22Rv1 (cell line): ENCODE results near the gene PYY.
"Not testable (repeated sequence)": the region's sequence is repeated elsewhere in the genome, so short reads cannot be mapped to it uniquely, and the experiment has no call there.

Experiments used
- H3K27ac ChIP-seq: fragments of 450-650 bp; 2 replicates; pipeline ENCODE4 v1.5.1; 2017
- ZFX ChIP-seq: fragments of 450-650 bp; IDR thresholded peaks from 2 replicates; pipeline ENCODE4 v1.6.1; 2017; ENCODE audit warnings: antibody characterized with exemption, borderline replicate concordance
- TF ChIP-seq, protein P1 (sequence below): fragments of 450-650 bp; IDR thresholded peaks from 2 replicates; pipeline ENCODE4 v1.5.1; 2017; ENCODE audit warnings: mild to moderate bottlenecking

Gene PYY

DNA sequence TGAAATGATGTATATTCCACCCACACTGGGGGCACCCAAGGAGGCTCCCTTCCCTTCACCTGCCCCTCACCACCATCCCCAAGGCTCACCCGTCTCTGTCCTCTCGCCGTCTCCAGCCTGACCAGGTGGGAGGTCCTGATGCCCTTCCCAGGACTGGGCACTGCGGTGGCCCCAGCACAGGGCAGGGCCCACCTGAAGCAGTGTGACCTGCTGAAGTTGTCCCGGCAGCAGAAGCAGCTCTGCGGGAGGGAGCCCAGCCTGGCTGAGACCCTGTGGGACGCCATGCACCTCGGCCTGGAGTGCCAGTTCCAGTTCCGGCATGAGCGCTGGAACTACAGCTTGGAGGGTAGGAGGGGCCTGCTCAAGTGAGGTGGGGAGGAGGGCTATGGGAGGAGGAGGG lies 21.4 kb downstream of the PYY start:
- no peak for TF ChIP-seq ZFX
- TF ChIP-seq, protein P1, sequence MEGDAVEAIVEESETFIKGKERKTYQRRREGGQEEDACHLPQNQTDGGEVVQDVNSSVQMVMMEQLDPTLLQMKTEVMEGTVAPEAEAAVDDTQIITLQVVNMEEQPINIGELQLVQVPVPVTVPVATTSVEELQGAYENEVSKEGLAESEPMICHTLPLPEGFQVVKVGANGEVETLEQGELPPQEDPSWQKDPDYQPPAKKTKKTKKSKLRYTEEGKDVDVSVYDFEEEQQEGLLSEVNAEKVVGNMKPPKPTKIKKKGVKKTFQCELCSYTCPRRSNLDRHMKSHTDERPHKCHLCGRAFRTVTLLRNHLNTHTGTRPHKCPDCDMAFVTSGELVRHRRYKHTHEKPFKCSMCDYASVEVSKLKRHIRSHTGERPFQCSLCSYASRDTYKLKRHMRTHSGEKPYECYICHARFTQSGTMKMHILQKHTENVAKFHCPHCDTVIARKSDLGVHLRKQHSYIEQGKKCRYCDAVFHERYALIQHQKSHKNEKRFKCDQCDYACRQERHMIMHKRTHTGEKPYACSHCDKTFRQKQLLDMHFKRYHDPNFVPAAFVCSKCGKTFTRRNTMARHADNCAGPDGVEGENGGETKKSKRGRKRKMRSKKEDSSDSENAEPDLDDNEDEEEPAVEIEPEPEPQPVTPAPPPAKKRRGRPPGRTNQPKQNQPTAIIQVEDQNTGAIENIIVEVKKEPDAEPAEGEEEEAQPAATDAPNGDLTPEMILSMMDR: no peak
- no peak overlapping the region for H3K27ac ChIP-seq

DNA sequence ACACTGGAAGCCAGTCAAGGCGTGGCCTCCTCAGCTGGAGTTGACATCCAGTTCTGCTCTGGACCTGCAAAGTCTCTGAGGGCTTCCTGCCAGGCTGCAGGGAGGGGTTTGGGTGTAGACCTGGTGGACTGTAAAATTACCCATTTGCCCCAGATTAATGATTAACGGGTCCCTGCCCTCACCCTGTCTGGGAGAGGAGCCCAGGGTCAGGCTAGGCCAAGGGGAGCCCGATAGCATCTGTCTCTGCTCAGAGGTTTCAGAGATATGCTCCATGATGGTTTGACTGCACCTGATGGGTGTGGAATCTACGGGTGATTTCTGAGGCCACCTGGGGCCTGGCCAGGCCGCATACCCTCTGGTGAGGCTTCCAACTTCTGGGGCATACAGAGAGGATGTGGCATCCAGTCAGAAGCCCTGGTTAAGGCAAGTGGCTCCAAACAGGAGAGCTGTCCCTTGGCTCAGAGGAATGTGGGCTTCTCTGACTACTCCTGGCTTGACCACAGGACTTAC lies 22.6 kb downstream of the PYY start:
- TF ChIP-seq, protein P1: no peak
- TF ChIP-seq ZFX: no peak
- H3K27ac ChIP-seq: no peak overlapping the region

DNA sequence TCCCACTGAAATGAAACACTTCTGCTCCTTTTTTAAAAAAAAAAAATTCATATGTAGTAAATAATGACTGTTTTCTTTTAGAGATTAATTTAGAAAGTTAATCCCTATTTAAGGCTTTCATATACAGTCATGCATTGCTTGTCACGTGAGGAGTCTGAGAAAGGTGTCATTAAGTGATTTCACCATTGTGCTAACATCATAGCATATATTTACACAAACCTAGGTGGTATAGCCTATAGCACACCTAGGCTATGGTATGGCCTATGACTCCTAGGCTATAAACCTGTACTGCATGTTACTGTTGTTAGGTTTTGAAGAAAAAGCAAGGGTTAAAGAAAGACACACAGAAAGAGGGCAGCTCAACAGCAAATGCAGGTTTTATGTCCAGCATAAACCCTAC lies 25.1 kb downstream of the PYY start:
- no peak overlapping the region for H3K27ac ChIP-seq
- no peak for TF ChIP-seq ZFX
- TF ChIP-seq, protein P1: no peak

- not testable (repeated sequence) for H3K27ac ChIP-seq
These were observed 25.8 kb downstream of the PYY start for GRCh38 chr17:43927929-43928328.

GRCh38 chr17:43927060-43927864 lies 26.5 kb downstream of the PYY start:
- no peak overlapping the region for H3K27ac ChIP-seq

GRCh38 chr17:43924558-43924957 lies 29.2 kb downstream of the PYY start:
- no peak overlapping the region for H3K27ac ChIP-seq
- no peak for TF ChIP-seq ZFX

More at GRCh38 chr17:43927060-43927864, 26.5 kb downstream of the PYY start:
- no peak for TF ChIP-seq ZFX
- TF ChIP-seq, protein P1: no peak

DNA sequence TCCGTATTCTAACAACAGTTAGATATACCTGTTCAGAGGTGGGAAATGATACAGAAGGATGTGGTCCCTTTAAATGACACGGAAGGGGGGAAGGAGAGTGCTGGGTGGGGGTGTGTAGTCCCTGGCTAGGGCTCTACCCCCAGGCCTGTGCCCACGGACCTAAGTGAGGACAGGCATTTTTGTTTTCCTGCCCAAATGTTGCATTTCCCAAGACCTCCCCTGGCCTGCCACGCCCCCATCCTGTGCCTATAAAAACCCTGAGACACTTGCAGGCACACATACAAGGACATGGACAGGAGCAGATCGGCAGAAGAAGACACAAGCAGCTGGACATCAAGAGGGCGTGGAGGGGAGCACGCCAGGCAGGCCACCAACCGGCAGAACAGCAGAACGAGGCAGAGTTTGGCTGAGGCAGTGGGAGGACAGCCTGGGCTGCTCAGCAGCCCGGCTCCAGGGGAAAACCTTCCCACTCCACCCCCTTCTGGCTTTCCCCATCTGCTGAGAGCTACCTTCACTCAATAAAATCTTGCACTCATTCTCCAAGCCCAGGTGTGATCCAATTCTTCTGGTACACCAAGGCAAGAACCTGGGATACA lies 33.1 kb downstream of the PYY start:
- no peak for TF ChIP-seq ZFX

DNA sequence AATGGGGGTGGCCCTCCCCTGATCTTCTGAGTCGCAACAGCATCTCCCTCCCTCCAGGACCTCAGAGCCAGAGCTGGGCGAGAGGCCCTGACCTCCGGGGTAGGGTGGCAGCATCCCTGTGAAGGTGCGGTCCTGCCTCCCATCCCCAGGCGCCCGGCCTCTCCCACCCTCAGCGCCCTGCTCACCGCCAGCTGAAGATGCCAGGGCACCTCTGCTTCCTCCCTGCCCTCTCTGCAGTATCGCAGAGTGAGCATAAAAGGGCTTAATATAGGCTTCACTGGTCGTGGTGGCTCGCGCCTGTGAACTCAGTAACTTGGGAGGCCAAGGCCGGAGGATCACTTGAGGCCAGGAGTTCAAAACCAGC lies 35.7 kb downstream of the PYY start:
- no peak overlapping the region for H3K27ac ChIP-seq
- TF ChIP-seq ZFX: no peak

More for the DNA sequence above, 33.1 kb downstream of the PYY start:
- no peak overlapping the region for H3K27ac ChIP-seq

DNA sequence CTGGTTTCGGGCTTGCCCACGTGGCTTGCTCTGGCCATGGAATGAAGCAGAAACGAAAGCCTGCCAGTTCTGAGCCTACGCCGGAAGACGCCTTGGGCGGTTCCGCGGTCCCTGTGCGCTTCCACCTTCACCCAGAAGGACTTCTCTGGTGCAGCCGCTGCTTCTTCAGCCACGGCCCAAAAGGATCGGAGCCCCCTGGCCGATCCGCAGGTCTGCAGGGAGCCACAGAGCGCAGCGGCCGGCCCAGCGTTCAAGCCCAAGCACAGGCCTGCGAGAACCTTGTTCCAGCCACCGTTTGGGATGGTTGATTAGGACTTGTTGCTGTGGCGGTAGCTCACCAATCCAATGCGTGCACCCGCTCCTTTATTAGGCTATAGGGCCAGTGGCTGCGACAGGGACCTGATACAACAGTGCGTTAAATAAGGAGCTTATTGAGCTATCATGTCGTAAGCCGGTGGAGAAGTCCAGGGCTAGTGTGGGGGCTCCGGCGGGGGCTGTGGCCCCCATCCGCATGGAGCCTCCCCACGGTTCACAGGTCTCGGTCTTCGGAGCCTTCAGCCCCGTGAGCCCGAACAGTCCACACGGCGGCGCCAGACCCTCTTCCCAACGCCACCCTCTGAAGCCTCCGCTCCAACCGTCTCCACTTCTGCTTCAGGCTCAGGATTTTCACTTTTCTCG lies 36.3 kb downstream of the PYY start:
- no peak overlapping the region for H3K27ac ChIP-seq

More for the DNA sequence above, 36.3 kb downstream of the PYY start:
- TF ChIP-seq, protein P1: no peak; the same call in 1 of the 2 replicates
- TF ChIP-seq ZFX: no peak
